GM18951 (cell line): ENCODE data around the gene CYTH2.
"Not testable (repeated sequence)": the region's sequence is repeated elsewhere in the genome, so short reads cannot be mapped to it uniquely, and the experiment has no call there.

Source experiments
- POLR2A ChIP-seq: IDR thresholded peaks from 4 replicates; pipeline ENCODE4 v1.6.1; 2011; ENCODE audit warnings: mild to moderate bottlenecking; ENCODE audit not compliant: insufficient read length, insufficient read depth; ENCODE audit errors: extremely low read depth
- in situ Hi-C: fragments of 300-500 bp; cut with MboI; formaldehyde crosslinking; loops from one replicate; pipeline ENCODE4 v1.12.0; 2022; ENCODE audit warnings: low sequenced_read_pairs, mixed read lengths, inconsistent platforms; ENCODE audit not compliant: unreplicated experiment

CYTH2 gene

DNA sequence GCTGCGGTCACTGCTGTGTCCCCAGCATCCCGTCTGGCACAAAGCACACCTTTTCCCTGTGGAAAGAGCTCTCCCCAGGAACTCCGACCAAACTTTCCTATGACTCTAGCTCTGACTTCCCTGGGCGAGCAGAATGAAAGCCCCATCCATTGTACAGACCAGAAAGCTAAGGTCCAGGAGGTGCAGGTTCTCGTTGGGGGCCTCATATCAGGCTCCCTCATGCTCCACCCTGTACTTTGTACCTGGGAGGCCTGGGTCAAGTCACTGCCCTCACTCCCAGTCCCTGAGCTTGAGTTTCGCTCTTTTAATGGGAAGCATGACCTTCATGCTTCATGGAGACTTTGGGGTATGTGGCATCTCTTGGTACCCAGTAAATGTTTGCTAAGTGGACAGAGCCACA lies 18.4 kb downstream of the CYTH2 start:
- in situ Hi-C loops, result no loop called here
- no peak for TF ChIP-seq POLR2A

DNA sequence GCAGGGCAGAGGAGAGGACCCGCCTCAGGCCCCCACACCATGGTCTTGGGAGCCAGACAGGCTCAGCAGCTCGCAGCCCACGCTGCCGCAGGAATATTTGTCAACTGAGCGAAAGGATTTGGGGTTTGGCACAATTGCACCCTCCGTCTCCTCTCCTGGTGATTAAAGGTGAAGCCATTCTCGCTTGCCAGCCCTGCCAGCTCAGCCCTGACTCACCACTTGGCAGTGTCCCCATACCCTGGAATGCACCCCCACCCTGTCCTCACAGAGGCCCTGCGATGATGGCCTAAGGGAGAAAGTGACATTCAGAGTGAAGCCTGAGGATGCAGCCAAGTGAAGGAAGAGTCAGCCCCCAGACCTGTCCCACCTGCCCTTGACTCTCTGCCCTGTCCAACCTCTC lies 18.8 kb downstream of the CYTH2 start:
- in situ Hi-C loops, result no loop called here
- TF ChIP-seq POLR2A, result no peak

DNA sequence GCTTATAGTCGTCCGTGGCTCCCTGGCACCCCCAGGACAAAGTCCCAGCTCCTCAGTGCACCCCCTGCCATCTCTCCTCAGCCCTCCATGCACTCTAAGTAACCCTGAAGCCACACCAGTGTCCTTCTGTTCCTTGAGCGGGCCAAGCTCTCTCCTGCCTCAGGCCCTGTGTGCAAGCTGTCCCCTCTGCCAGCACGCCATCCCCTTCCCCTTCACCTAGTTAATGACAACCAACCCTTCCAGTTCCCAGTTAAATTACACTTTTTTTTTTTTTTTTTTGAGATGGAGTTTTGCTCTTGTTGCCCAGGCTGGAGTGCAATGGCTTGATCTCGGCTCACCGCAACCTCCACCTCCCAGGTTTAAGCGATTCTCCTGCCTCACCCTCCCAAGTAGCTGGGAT lies 19.3 kb downstream of the CYTH2 start:
- in situ Hi-C loops, result not testable (repeated sequence)

DNA sequence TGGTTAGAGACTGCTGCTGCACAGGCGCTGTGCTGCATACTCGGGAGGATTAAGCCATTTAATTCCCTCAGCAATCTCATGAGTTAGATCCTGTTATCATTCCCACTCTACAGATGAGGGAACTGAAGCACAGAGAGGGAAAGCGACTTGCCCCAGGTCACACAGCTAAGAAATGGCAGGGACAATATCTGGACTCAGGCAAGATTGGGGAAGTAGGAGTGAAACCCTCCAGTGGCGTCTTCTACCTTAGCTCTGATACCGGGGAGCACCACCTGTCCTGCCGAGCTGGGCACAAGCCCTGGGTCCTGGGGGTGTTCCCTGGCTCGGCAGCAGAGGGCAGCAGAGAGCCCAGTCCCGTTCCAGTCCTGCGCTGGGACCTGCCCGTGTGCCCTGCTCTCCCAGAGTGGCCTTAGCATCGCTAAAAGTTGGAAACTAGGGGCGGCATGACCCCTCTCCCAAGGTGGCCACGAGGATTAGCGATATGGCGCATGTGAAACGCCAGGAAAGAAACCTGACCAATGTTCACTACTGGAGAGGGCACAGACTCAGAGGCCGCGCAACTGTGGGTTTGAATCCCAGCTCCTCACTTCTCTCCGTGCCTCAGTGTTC lies 20.5 kb downstream of the CYTH2 start:
- TF ChIP-seq POLR2A, result no peak
- in situ Hi-C loops, result no loop called here

DNA sequence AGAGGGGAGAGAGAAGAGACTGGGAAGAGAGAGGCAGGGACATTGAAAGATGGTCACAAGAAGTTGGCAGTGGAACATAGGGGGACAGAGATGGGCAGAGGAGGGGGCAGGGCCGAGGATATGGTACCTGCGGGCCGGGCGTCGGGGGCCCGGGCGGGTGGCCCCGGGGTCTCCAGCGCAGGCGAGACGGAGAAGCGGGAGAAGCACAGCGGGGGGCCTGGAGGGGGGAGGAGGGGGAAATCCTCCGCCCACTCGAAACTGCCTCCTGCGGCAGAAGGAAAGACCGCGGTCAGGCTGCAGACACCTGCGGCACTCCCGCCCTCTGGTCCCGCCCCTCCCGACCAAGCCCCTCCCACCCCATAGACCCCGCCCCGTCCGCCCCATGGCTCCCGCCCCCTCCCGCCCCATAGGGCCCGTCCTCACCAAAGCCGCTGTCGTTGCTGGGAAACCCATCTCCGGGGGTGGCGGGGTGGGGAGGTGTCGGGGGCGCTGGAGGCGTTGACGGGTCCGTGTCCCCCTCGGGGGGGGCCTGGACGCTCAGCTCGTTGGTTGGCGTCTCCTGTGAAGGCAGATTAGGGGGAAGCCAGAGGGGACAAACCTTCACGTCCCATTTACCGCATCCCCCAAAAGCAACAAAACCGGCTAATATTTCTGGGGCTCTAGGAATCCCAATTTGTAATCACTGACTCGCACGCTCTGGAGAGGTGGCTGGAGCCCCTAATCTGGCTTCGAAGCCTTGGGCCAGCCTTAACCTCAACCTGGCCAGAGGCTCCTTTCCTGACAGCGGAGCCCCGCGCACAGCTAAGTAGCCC lies 22.0 kb downstream of the CYTH2 start:
- in situ Hi-C loops, result no loop called here
- TF ChIP-seq POLR2A, result no peak

DNA sequence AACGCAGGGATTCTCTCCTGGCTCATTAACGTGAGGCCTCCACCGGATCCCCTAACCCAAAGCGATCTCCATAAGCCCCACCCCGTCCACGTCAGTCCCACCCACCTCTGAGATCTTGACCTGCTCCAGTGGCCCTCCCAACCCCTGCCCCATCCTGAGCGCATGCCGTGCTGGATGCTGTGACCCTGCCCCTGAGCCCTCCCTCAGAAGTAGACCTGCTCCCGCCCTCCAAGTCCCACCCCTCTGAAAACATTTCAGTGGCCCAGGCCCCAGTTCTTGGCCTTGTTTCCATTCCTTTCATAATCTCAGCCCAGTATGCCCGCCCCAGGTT lies 22.6 kb downstream of the CYTH2 start:
- in situ Hi-C loops, result no loop called here
- TF ChIP-seq POLR2A, result no peak

DNA sequence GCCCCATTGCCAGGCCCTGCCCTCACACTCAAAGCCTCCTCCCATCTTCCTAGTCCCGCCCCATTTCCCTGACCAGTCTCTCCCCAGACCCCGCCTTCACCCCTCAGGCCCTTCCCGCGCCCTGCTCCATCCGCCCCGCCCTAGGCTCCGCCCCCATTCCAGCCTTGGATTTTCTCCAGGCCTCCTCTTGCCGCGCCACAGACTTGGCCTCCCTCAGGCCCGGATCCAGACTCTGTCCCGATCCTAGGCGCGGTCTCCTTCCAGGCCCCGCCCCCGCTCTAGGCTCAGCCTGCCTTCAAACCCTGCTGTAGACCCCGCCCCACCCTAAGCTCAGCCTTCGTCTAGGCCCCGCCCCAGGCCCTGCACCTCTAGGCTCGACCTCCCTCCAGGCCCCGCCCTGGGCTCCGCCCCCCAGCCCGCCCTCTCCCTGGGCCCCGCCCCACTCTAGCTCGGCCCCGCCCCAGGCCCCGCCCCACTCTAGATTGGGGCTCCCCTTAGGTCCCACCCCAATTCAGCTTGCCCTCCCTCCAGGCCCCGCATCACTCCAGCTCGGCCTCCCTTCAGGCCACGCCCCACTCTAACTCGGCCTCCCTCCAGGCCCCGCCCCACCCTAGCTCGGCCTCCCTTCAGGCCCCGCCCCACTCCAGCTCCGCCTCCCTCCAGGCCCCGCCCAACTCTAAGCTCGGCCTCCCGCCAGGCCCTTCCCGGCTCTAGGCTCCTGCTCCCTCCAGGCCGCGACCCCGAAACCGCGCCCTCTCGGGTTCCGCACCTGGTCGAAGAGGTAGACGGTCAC lies 24.0 kb downstream of the CYTH2 start:
- in situ Hi-C loops, result no loop called here
- peak; percentile 37 for TF ChIP-seq POLR2A

DNA sequence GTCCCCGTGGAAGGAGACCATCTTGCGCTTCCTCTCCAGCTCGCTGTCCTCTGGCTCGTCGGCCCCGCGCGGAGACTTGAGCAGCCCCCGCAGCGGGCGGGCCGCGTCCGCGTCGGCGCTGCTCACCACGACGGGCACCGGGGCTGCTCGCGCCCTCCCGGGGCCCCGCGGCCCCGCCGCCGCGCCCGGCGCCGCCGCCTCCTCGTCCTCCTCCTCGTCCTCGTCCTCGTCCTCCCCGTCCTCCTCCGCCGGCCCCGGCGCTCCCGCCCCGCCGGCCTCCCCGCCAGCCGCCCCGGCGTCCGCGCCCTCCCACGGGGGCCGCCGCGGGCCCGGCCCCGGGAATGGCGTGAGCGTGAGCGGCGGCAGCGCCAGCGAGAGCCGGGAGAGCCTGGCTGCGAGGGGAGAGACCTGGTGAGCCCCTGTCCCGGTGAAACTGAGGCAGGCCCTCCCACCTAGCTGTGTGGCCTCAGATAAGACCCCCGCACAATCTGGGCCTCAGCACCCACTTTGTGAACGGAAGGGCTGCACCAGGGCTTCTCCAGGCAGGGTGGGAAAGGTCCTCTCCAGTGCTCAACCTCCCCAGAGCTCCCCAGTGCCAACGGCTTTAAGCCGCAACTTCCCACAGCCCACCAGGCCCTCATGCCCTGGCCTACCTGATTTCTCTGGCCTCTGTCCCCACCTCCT lies 24.7 kb downstream of the CYTH2 start:
- in situ Hi-C loops, result no loop called here
- no peak for TF ChIP-seq POLR2A

DNA sequence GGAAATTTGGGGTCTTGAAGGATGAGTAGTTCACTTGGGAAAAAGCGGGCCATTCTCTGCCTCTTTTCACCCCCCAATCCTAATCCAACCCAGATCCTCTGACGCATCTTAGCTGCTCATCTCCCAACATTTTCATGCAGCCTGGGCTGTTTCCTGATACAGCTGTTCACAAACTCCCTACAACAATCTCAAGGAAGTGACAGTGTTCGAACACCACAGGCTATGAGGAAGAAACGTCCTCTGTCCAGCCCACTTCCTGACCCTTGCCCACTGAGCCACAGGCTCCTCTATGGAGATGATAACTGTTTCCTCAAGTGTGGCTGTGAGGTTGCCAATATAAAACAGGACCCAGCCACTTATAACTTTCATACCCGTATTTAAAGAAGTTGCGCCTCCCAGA lies 26.2 kb downstream of the CYTH2 start:
- in situ Hi-C loops, result no loop called here
- TF ChIP-seq POLR2A, result no peak

DNA sequence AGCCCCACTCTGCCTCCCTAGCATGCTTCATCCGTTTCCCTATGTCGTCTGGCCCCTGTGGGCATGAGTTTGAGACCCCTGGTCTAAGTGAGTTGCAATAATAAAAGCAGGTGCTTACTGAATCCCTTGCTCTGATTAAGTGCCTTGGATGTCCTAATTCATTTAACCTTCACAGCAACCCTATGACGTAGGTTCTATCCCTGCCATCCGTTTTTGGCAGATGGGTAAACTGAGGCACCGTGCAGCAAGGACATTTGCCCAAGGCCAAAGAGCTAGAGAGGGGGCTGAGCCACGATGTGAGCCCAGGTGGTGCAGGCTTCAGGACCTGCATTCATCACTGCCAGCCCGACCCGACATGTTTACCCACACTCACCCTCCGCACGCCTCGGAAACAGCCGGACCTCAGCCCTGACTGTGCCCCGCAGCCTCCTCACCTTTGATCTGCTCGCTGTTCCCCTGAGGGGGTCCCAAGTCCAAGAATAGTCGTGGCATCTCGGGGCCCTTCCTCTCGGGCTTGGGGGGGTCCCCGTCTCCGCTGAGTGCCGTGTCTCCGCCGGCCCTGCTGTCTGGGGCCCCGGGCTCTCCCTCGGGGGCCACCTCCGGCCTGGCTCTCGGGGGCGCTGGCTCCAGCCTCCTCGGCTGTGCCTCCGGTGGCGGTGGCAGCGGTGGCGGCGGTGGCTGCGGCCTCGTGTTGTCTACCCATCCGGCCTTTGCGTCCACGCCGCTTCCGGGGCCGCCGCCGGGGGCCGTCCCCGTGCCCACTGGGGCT lies 28.0 kb downstream of the CYTH2 start:
- TF ChIP-seq POLR2A, result no peak
- in situ Hi-C loops, result no loop called here

DNA sequence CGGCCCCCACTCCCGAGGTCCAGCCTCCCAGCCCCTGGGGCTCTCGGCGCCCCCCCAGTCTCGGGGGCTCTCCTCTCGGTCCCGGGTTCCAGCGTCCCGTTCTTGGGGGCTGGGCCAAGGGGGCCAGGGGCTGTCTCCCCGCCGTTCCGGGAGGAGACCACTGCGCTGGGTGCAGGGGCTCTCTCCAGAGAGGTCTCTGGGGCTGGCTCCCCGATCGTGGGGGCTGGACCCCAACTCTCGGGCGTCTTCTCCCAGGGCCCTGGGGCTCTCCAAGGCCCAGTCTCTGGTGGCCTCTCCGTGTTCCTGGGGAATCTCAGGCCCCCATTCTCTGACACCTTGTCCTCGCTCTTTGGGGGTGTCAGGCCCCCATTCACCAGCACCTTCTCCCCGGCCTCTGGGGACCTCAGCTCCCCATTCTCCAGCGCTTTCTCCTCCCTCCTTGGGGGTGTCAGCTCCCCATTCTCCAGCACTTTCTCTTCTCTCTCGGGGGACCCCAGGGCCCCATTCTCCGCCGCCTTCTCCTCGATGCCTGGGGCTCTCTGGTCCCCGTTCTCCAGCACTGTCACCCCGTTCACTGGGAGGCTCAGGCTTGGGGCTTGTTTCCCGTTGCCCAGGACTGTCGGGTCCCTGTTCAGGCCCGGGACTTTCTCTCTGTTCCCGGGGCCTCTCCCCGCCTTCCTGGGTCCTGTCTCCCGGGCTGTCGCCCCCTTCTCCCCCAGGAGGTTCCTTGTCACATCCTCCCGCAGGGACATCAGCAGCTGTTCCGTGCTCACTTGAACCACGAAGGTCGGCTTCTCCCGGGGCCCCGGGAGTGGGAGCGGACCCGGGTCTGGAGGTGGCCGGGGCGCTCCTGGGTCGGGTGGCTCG lies 28.8 kb downstream of the CYTH2 start:
- in situ Hi-C loops, result no loop called here
- no peak for TF ChIP-seq POLR2A
